Inflammatory macrophage treated with lipopolysaccharide for 4 hours (primary cell): Measurements from ENCODE around the gene CHD6.

Experiments used
- DNase-seq: peaks from one replicate; pipeline ENCODE4 v3.0.0-alpha.2; 2020

Gene CHD6

GRCh38 chr20:41390889-41391288 is 227.3 kb downstream of the CHD6 start:
- no peak for DNase-seq

GRCh38 chr20:41387444-41387851 is 230.7 kb downstream of the CHD6 start:
- DNase-seq = no peak

GRCh38 chr20:41386502-41387427 is 231.4 kb downstream of the CHD6 start:
- no peak for DNase-seq

GRCh38 chr20:41382791-41383305 is 235.3 kb downstream of the CHD6 start:
- DNase-seq = no peak

- DNase-seq = no peak
Observed at GRCh38 chr20:41380551-41381193, 237.5 kb downstream of the CHD6 start.

GRCh38 chr20:41379551-41379950 is 238.6 kb downstream of the CHD6 start:
- DNase-seq = no peak

GRCh38 chr20:41377275-41377674 is 240.9 kb downstream of the CHD6 start:
- no peak for DNase-seq

- no peak for DNase-seq
Observed at GRCh38 chr20:41376349-41376748, 241.8 kb downstream of the CHD6 start.

GRCh38 chr20:41375846-41376245 is 242.3 kb downstream of the CHD6 start:
- no peak for DNase-seq

- no peak for DNase-seq
Observed at GRCh38 chr20:41373931-41374920, 244.0 kb downstream of the CHD6 start.

- DNase-seq = peak; percentile 8
Observed at GRCh38 chr20:41373251-41373783, 244.9 kb downstream of the CHD6 start.

- DNase-seq = no peak
Observed at GRCh38 chr20:41371371-41371770, 246.8 kb downstream of the CHD6 start.

- DNase-seq = no peak
Observed at GRCh38 chr20:41370176-41370575, 248.0 kb downstream of the CHD6 start.

- no peak for DNase-seq
Observed at GRCh38 chr20:41369673-41370072, 248.5 kb downstream of the CHD6 start.

- no peak for DNase-seq
Observed at GRCh38 chr20:41367956-41368355, 250.2 kb downstream of the CHD6 start.

- no peak for DNase-seq
Observed at GRCh38 chr20:41367393-41367695, 250.8 kb downstream of the CHD6 start.

GRCh38 chr20:41366546-41367392 is 251.4 kb downstream of the CHD6 start, which contains the start of gene EMILIN3:
EMILIN3 (minus strand) TSS chr20:41366818; CDS start chr20:41366634, 184 bp downstream.
- no peak for DNase-seq

- no peak for DNase-seq
Observed at GRCh38 chr20:41365777-41366545, 252.2 kb downstream of the CHD6 start.

GRCh38 chr20:41364967-41365765 is 253.0 kb downstream of the CHD6 start:
- no peak for DNase-seq
